Fibroblast of mammary gland (primary cell): ENCODE measurements around the gene MAML3.

Experiments
- DNase-seq: peaks from one replicate; pipeline ENCODE4 v3.0.0-alpha.2; 2010; ENCODE audit warnings: low read depth
- H3K4me3 ChIP-seq: 2 replicates; pipeline ENCODE4 v1.5.1; 2011; ENCODE audit warnings: low read depth, mild to moderate bottlenecking, low read length, moderate library complexity; ENCODE audit not compliant: control insufficient read depth
- CTCF ChIP-seq: conservative IDR thresholded peaks from 2 replicates; pipeline ENCODE4 v1.5.1; 2011; ENCODE audit warnings: low read depth, low read length, inconsistent platforms; ENCODE audit not compliant: control insufficient read depth, insufficient read depth

Gene MAML3

GRCh38 chr4:139886798-139887197 is 267.2 kb downstream of the MAML3 start:
- no peak for DNase-seq
- no peak for TF ChIP-seq CTCF
- H3K4me3 ChIP-seq, result no peak overlapping the region

GRCh38 chr4:139884438-139884837 is 269.5 kb downstream of the MAML3 start:
- no peak for DNase-seq
- no peak for TF ChIP-seq CTCF
- H3K4me3 ChIP-seq, result no peak overlapping the region

DNA sequence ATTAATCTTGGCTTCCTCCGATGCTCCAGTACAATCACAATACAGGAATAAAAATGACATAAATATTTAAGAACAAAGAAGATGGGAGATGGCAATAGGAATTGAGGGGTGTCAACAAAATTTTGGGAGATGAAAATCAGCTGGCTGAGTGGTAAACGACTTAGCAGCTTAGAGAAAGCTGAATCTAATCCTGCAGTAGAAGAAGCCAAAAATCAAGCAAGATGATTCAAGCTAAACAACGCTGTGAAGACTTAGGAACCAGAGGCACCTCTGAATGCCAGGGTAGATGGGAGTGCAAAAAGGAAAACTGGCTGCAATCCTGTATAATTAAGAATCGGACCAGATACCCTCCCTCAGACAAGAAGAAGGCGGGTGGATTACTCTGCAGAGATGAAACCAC is 273.1 kb downstream of the MAML3 start:
- TF ChIP-seq CTCF, result no peak
- H3K4me3 ChIP-seq, result no peak overlapping the region
- DNase-seq, result no peak

GRCh38 chr4:139878050-139878449 is 275.9 kb downstream of the MAML3 start:
- H3K4me3 ChIP-seq, result no peak overlapping the region
- DNase-seq, result no peak
- no peak for TF ChIP-seq CTCF

DNA sequence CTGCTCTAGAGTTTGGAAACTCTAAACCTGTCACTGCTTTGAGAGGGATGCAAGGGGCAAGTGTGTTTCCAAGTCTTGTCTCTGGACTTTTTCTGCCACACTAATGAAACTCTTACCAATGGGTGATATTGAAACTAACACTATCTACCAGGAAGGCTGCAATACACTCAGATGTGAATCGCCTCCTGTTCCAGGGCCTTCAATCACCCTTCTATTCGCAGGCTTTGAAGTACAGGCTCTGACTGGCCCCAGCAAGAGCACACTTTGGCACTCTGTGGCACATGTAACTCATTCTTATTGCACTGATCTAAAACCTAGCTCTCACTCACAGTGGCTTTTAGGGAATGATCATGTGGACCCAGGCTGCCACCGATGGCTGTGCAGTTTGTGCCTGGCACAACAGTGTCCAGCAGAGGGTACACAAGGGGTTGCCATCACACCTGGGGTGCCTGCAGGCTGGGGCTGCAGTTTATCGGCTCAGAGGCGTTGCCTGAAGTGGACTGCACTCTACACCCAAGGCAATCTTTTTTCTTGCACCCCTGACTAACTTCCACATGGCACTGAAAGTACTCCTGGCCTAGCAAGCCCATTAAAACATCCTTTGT is 277.5 kb downstream of the MAML3 start:
- DNase-seq, result no peak
- no peak for TF ChIP-seq CTCF
- no peak overlapping the region for H3K4me3 ChIP-seq

- H3K4me3 ChIP-seq, result no peak overlapping the region
- DNase-seq, result no peak
- TF ChIP-seq CTCF, result no peak
Observed at GRCh38 chr4:139875411-139875825, 278.6 kb downstream of the MAML3 start.
